HG02852 (cell line): ENCODE measurements around the gene HADH.
"Not testable (repeated sequence)": the region's sequence is repeated elsewhere in the genome, so short reads cannot be mapped to it uniquely, and the experiment has no call there.

Experiments used
- ATAC-seq: cut with Tn5 transposase; IDR thresholded peaks from one replicate; pipeline ENCODE4 v1.9.1; 2021; ENCODE audit warnings: mild to moderate bottlenecking, moderate library complexity; ENCODE audit not compliant: unreplicated experiment

The HADH gene

GRCh38 chr4:107989537-107990386 is at the start of gene HADH:
Gene HADH (plus strand): TSS chr4:107989889. CDS start chr4:107989933, 44 bp downstream.
- peak; percentile 95 for ATAC-seq

GRCh38 chr4:107945809-107946208 is 43.9 kb upstream of the HADH start:
- ATAC-seq: no peak

GRCh38 chr4:107950746-107951540 is 38.7 kb upstream of the HADH start:
- ATAC-seq: no peak

DNA sequence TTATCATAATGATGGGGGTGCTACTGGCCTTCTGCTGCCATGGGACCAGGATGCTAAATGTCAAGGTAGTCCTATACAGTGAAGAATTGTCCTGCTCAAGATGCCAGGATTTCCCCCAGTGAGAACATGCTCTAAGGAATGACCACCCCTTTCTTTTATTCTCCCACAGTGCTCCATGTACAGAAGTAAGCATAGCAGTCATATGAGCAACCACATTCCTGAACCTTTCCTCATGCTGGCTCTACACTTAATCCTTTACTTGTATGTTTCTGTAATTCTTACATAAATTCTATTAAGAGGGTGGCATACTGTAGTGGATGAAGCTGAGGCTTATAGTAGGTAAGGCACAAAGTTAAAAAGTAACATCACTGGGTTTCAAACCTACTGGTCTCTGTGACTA is 38.1 kb upstream of the HADH start:
- ATAC-seq: no peak

DNA sequence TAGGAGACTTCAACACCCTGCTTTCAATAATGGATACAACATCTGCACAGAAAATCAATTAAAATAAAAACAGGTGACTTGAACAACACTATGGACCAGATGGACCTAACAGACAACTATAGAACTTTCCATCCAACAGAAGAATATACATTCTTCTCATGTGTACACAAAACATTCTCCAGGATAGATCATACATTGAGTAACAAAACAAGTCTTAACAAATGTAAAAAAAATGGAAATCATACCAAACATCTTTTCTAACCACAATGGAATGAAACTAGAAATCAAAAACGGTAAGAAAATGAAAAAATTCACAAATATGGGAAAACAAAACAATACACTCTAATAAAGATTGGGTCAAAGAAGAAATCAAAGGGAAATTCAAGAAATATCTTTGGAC is 33.7 kb upstream of the HADH start:
- no peak for ATAC-seq

DNA sequence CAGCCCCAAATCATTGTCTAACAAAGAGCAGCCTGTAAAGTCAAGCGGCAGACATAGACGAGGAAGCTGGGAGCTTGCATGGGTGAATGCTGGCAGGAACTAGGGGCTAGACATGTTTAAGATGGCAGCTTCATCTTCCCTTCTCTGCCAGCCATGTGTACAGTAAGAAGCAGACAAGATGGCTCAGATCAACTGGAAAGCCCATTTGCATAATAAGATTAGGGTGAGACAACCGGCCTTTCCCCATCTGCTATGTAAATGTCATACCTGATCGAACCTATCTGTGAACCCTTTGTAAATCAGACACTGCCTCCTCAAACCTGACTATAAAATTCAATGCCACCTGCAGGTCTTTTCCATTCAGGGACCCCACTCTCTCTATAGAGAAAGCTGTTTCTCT is 22.8 kb upstream of the HADH start:
- ATAC-seq: no peak

- ATAC-seq: not testable (repeated sequence)
These were observed 22.2 kb upstream of the HADH start for GRCh38 chr4:107967519-107967918.

DNA sequence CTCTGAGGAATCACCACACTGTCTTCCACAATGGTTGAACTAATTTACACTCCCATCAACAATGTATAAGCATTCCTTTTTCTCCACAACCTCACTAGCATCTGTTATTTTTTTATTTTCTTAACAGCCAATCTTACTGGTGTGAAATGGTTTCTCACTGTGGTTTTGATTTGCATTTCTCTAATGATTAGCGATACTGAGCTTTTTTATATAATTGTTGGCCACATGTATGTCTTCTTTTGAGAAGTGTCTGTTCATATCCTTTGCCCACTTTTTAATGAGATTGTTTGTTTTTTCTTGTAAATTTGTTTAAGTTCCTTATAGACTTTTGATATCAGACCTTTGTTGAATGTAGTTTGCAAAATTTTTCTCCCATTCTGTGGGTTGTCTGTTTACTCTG is 21.8 kb upstream of the HADH start:
- ATAC-seq: not testable (repeated sequence)

DNA sequence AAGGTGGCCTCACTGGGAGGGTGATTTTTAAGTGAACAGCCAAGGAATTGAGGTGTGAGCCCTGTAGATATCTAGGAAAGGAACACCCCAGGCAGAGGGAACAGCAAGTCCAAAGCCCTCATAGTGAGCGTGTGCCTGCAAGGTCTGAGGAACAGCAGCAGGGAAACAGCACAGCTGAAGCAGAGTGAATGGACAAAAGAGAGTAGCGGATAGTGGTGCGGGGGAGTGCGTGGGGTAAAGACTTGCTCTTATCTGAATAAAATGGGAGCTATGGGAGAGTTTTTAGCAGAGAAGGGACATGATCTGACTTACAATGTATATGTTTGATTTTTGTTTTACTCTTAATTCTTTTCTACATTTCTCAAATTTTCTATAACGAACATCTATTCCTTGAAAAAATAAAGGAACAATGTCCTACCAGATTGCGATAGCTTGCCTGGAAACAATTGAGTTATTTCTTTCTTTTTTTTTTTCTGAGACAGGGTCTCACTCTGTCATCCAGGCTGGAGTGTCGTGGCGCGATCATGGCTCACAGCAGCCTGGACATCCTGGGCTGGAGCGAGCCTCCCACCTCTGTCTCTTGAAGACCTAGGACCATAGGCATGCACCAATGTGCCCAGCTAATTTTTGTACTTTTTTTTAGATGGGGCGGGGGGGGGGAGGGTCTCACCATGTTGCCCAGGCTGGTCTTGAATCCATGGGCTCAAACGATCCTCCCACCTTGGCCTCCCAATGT is 19.5 kb upstream of the HADH start:
- no peak for ATAC-seq

- no peak for ATAC-seq
These were observed 17.1 kb upstream of the HADH start for GRCh38 chr4:107972605-107973004.

GRCh38 chr4:107974523-107974922 is 15.2 kb upstream of the HADH start:
- ATAC-seq: no peak

DNA sequence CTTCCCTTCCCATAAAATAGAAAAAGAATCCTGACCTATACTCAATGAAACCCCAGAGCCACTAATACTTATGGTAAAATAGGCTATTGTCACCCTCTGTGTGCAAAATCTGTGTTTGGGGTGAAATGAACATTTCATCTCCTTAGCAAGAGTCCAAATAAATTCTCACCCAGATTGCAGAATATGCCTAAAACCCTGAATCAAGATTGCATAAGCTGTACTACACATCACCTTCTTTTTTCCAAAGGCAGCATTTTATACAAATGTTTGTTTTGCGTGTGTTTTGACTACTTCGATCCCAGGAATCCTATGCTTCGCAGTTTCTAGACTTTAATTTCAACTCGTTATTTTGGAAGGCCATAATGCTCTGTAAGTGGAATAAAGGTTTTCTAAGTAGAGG is 12.2 kb upstream of the HADH start:
- no peak for ATAC-seq

DNA sequence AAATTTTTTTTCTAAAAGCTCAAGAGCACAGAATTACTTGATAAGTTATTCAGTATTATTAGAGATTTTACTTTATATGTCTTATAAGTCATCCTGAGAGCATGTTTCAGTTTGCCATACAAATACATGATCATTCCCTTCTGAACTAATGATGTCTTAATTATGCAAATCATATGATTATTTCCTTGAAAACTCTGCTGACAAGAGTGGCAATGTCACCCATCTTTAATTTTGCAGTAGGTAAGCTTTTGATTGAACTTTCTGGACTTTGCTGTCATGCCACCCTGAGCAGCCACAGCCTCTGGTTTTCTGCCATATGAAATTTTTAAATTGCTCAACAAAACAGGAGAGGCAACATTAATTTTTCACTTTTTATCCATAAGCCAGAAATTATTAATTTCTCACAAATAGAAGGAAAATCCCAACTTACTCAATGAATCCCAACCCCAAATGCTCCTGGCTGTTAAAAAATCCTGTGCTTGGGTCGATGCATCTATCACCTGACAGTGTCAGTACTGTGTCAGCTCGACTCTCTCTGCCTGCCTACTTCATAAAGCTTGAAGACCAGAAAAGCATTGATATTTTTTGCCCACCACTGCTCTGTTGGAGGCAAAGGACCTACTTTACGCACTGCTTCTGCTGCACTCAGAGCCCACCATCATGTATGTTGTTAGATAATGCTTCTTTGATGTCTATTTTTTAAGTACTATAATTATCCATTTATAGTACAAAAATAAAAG is 11.6 kb upstream of the HADH start:
- ATAC-seq: no peak

DNA sequence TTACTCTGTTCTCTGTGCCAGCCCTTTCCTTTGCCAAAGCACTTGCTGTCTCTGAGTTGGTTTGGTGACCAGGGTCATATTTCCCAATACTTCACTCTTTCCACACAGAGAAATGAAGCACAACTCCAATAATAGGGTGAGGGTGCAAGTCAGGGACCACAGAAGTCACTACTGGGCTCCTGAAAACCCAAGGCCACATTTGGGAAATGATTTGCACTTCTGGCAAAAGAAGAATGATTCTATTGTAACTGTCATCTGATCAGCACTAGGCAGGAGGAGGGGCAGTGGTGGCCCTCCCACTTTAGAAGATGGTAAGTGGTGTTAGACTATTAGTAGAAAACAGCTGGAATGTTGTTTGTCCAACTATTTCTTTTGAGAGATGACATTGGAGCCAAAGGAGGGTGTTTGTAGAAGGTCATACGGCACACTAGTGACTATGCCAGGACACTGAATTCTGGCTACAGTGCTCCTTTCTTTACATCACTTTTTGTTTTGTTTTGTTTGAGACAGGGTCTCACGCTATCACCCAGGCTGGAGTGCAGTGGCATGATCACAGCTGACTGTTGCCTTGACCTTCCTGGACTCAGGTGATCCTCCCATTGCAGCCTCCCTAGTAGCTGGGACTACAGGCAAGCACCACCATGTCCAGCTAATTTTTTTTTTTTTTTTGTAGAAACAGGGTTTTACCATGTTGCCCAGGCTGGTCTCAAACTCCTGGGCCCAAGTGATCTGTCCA is 10.8 kb upstream of the HADH start:
- no peak for ATAC-seq

GRCh38 chr4:107987916-107988762 is 1.6 kb upstream of the HADH start:
- no peak for ATAC-seq

DNA sequence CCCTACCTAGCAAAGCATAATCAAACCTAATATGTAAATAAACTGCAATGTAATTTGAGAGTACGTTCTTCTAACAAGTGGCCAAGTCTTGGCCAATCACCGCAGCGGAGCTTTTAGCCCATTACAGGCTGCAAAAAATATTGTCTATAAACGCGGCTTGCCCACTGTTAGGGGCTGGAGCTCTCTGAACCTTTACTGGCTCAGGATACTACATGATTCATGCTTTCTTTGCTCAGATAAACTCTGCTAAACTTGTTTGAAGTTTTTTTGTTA is 990 bp upstream of the HADH start:
- ATAC-seq: no peak

DNA sequence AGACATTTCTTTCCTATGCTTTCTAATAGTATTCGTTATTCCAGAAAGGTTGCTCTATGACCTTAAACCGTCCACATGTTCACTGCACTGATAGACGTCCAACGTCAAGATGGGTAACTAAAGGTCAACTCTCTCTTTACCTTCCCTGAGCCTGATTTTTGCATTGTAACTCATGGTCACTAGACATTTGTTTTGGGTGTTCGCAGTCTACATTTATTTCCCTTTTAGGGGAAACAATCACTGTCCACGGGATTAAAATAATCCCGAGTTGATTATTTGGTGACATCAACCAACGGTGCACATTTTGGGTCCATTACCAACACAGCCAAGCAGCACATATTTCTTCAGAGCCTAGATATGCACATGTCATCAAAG is 540 bp upstream of the HADH start:
- peak; percentile 15 for ATAC-seq

GRCh38 chr4:107991945-107992630 is 2.4 kb downstream of the HADH start:
- ATAC-seq: no peak

GRCh38 chr4:107993969-107994368 is 4.3 kb downstream of the HADH start:
- ATAC-seq: peak; percentile 23
